ENCODE data around the gene FARSB. TPM values are rescaled to one million over a fixed set of nuclear protein-coding genes. Genes with fewer than 3 reads are reported as not detected.
"Not testable (repeated sequence)": the region's sequence is repeated elsewhere in the genome, so short reads cannot be mapped to it uniquely, and the experiment has no call there.

The FARSB gene
- 10 to 100 TPM; 68.3 to 68.6 TPM for total RNA-seq

DNA sequence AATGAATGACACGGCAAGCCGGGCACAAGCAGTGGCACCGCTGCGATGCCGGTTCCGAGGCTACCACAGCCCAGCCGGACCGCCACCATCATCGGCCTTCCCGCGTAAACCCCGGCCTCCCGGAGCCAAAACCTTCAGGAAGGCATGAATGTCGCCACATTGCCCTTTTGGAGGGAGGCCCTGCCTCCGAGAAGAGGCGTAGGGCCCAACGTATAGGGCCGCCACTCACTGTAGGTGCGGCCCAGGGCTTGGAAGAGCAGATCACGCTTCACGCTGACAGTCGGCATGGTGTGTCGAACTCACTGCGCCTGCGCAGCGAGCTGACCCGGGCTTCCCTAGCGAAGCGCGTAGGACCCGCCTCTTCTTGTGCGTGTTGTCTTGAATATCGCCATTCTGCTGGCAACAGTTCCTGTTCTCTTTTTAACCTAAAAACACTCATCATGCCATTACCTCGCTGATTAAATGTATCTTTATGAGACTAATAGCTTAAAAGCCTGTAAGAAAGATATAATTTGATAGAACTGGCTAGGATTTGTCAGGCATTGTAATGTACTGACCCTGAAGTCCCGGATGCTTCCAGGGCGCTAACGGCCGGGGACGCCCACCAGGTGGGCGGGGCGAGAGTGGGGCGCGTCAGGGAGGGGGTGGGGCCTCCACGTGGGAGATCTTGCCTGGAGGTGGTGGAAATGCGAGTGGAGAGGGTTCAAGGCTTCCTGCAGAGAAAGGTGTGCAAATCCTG, at the start of gene FARSB:
Gene FARSB, minus strand, starts transcription at position 306 of the 739 bp plus-strand sequence. Its CDS starts 19 bp downstream, at position 287.
- Mint-ChIP-seq H3K27ac (peak within 1 kb of the TSS; percentile 97), H3K9me3 (no peaks in the 10 kb centered on the region), H3K36me3 (peaks cover 24% of the 10 kb centered on the region), H3K27me3 (no peaks in the 10 kb centered on the region), H3K4me1 (peaks cover 32% of the 10 kb centered on the region), H3K4me3 (peak within 1 kb of the TSS; percentile 95)
- DNase-seq, result peak; percentile 92

- peaks cover 35% of the 10 kb centered on the region for H3K27me3 Mint-ChIP-seq
Observed at GRCh38 chr2:222703886-222704285, 48.0 kb upstream of the FARSB start.

GRCh38 chr2:222703091-222703490, 47.2 kb upstream of the FARSB start:
- DNase-seq, result no peak
- H3K9me3 Mint-ChIP-seq, result no peaks in the 10 kb centered on the region
- H3K4me1 Mint-ChIP-seq, result peaks cover 22% of the 10 kb centered on the region
- peaks cover 34% of the 10 kb centered on the region for H3K27me3 Mint-ChIP-seq
- no peak overlapping the region for H3K4me3 Mint-ChIP-seq
- H3K27ac Mint-ChIP-seq, result no peak overlapping the region
- no peaks in the 10 kb centered on the region for H3K36me3 Mint-ChIP-seq

More at GRCh38 chr2:222703886-222704285, 48.0 kb upstream of the FARSB start:
- Mint-ChIP-seq H3K36me3 (no peaks in the 10 kb centered on the region), H3K4me3 (no peak overlapping the region), H3K9me3 (no peaks in the 10 kb centered on the region), H3K27ac (no peak overlapping the region), H3K4me1 (peaks cover 25% of the 10 kb centered on the region)
- DNase-seq, result no peak

DNA sequence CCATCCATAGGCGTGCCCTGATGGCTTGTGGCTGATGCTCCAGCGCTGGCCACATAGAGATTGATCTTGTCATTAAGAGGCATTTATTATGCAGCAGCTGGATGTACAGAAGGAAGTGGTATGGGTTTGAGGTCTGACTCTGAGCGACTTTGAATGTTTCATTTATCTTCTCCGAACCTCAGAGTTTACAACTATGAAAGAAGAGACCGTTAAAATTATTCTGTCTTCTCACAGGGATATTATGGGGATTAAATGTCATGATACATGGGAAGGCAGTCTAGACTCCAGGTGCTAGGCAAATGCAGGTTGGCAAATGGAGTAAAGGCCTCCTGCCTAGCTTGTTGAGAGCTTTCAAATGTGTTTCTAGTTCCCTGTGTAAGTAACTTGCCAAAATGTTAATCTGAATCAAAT, 45.8 kb upstream of the FARSB start:
- Mint-ChIP-seq H3K36me3 (no peaks in the 10 kb centered on the region), H3K27me3 (peaks cover 38% of the 10 kb centered on the region), H3K9me3 (no peaks in the 10 kb centered on the region), H3K4me1 (peaks cover 12% of the 10 kb centered on the region), H3K4me3 (no peak overlapping the region), H3K27ac (no peak overlapping the region)
- DNase-seq, result no peak

DNA sequence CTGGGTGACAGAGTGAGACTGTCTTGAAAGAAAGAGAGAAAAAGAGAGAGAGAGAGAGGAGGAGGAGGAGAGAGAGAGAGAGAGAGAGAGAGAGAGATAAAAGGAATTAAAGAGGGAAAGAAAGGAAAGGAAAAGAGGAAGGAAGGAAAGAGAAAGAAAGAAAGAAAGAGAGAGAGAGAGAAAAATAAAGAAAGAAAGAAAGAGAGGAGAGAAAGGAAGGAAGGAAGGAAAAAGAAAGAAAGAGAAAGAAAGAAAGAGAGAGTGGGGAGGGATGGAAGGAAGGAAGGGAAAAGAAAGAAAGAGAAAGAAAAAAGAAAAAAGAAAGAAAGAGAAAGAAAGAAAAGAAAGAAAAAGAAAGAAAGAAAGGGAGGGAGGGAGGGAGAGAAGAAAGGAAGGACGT, 45.3 kb upstream of the FARSB start:
- Mint-ChIP-seq H3K4me1 (peaks cover 12% of the 10 kb centered on the region), H3K36me3 (no peaks in the 10 kb centered on the region), H3K4me3 (peak overlapping the region; percentile 47), H3K9me3 (no peaks in the 10 kb centered on the region), H3K27ac (no peak overlapping the region), H3K27me3 (peaks cover 38% of the 10 kb centered on the region)
- DNase-seq, result no peak

DNA sequence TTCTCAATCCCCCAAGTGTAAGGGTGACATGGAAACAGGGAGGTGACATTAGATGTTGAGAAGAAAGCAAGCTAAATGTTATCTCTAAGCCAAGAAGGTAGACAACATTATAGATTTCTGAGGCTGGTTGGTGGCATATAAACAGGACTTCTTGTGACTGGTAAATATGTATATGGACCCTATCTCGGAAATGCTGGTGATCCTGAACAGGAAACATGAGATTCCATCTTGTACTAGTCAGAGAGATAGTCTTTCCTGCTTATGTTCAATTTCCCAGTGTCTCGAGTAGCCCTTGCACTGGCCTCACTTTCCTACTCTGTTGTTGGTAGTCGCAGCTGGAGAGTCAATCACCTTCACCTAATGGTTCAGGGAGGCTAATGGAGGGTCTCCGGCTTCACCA, 42.4 kb upstream of the FARSB start:
- no peaks in the 10 kb centered on the region for H3K9me3 Mint-ChIP-seq
- no peak for DNase-seq
- peaks cover 12% of the 10 kb centered on the region for H3K4me1 Mint-ChIP-seq
- no peak overlapping the region for H3K4me3 Mint-ChIP-seq
- peaks cover 37% of the 10 kb centered on the region for H3K27me3 Mint-ChIP-seq
- H3K27ac Mint-ChIP-seq, result no peak overlapping the region
- H3K36me3 Mint-ChIP-seq, result no peaks in the 10 kb centered on the region

- Mint-ChIP-seq H3K4me1 (peaks cover 10% of the 10 kb centered on the region), H3K4me3 (no peak overlapping the region), H3K36me3 (no peaks in the 10 kb centered on the region)
Observed at GRCh38 chr2:222693837-222694236, 37.9 kb upstream of the FARSB start.

GRCh38 chr2:222693413-222693812, 37.5 kb upstream of the FARSB start:
- not testable (repeated sequence) for H3K4me3 Mint-ChIP-seq, H3K27me3 Mint-ChIP-seq, H3K9me3 Mint-ChIP-seq, H3K4me1 Mint-ChIP-seq, H3K36me3 Mint-ChIP-seq, DNase-seq, H3K27ac Mint-ChIP-seq

More at GRCh38 chr2:222693837-222694236, 37.9 kb upstream of the FARSB start:
- Mint-ChIP-seq H3K9me3 (no peaks in the 10 kb centered on the region), H3K27ac (no peak overlapping the region), H3K27me3 (peaks cover 9% of the 10 kb centered on the region)
- DNase-seq, result no peak

DNA sequence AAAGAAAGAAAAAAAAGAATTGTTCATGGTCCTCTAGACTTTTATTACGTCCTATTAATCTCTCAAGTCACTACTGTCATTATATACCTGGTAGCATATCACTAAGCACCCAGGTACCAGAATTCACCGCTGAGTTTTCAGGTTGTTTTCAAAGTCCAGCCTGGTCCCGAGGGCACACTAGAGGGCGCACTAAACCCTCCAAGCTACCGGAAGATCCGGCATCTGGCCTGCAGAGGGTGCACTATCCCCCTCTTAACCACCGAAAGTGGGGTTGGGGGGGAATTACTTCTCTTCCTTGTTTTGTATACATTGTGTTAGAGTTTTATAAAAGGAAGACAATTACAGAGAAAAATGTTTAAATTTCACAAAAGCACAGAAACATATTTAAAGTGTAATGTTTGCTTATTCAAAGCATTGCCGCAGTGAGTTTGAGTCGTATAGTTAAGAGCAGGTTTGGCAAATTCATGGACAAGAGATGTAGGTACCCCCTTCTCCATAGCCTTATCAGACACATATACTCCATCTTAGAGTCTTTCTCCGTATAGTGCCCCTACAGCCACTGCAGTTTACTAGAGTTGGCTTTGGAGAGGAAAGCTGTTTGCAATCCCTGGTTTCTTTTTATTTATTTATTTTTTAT, 34.8 kb upstream of the FARSB start:
- H3K9me3 Mint-ChIP-seq, result no peaks in the 10 kb centered on the region
- DNase-seq, result peak; percentile 73
- H3K27me3 Mint-ChIP-seq, result no peaks in the 10 kb centered on the region
- no peak overlapping the region for H3K4me3 Mint-ChIP-seq
- H3K4me1 Mint-ChIP-seq, result peaks cover 10% of the 10 kb centered on the region
- no peak overlapping the region for H3K27ac Mint-ChIP-seq
- H3K36me3 Mint-ChIP-seq, result no peaks in the 10 kb centered on the region

- no peaks in the 10 kb centered on the region for H3K27me3 Mint-ChIP-seq
- no peak overlapping the region for H3K27ac Mint-ChIP-seq
- no peak for DNase-seq
- no peaks in the 10 kb centered on the region for H3K9me3 Mint-ChIP-seq
- H3K4me1 Mint-ChIP-seq, result peaks cover 10% of the 10 kb centered on the region
- H3K4me3 Mint-ChIP-seq, result no peak overlapping the region
- H3K36me3 Mint-ChIP-seq, result no peaks in the 10 kb centered on the region
Observed at GRCh38 chr2:222689322-222689721, 33.4 kb upstream of the FARSB start.

GRCh38 chr2:222688917-222689316, 33.0 kb upstream of the FARSB start:
- H3K9me3 Mint-ChIP-seq, result no peaks in the 10 kb centered on the region
- H3K4me3 Mint-ChIP-seq, result no peak overlapping the region
- H3K27ac Mint-ChIP-seq, result no peak overlapping the region
- no peak for DNase-seq
- no peaks in the 10 kb centered on the region for H3K27me3 Mint-ChIP-seq
- H3K36me3 Mint-ChIP-seq, result no peaks in the 10 kb centered on the region
- H3K4me1 Mint-ChIP-seq, result peaks cover 10% of the 10 kb centered on the region

GRCh38 chr2:222686086-222686750, 30.3 kb upstream of the FARSB start:
- Mint-ChIP-seq H3K36me3 (no peaks in the 10 kb centered on the region), H3K9me3 (no peaks in the 10 kb centered on the region), H3K27ac (no peak overlapping the region), H3K4me1 (peaks cover 10% of the 10 kb centered on the region), H3K27me3 (peaks cover 19% of the 10 kb centered on the region), H3K4me3 (no peak overlapping the region)
- no peak for DNase-seq

GRCh38 chr2:222683805-222684204, 27.9 kb upstream of the FARSB start:
- Mint-ChIP-seq H3K4me1 (no peaks in the 10 kb centered on the region), H3K27me3 (peaks cover 37% of the 10 kb centered on the region), H3K9me3 (no peaks in the 10 kb centered on the region), H3K36me3 (no peaks in the 10 kb centered on the region), H3K4me3 (no peak overlapping the region), H3K27ac (no peak overlapping the region)
- no peak for DNase-seq

DNA sequence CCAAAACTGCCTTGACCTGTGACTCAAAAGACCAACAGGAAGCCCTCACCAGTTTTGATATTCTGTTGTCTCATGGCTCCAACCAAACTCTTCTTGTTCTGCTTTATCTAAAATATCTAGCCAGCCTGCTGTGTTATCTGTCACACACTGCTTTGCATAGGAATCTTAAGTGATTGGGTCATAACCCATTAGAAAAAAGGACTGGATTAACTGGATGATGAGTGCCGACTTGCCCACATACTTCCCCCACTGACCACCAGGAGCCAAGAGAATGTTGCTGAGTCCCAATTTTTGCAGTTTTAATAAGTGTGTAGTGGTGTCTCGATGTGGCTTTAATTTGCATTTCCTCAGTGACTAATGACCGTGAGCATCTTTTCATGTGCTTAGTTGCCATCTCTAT, 22.1 kb upstream of the FARSB start:
- H3K4me1 Mint-ChIP-seq, result no peaks in the 10 kb centered on the region
- no peak overlapping the region for H3K4me3 Mint-ChIP-seq
- no peaks in the 10 kb centered on the region for H3K9me3 Mint-ChIP-seq
- DNase-seq, result no peak
- H3K27ac Mint-ChIP-seq, result no peak overlapping the region
- peaks cover 78% of the 10 kb centered on the region for H3K27me3 Mint-ChIP-seq
- H3K36me3 Mint-ChIP-seq, result no peaks in the 10 kb centered on the region

- Mint-ChIP-seq H3K36me3 (no peaks in the 10 kb centered on the region), H3K9me3 (no peaks in the 10 kb centered on the region), H3K4me3 (no peak overlapping the region), H3K27me3 (peaks cover 81% of the 10 kb centered on the region), H3K27ac (no peak overlapping the region), H3K4me1 (peaks cover 5% of the 10 kb centered on the region)
- DNase-seq, result no peak
Observed at GRCh38 chr2:222673883-222674282, 18.0 kb upstream of the FARSB start.

Data from activated naive CD8-positive, alpha-beta T cell treated with anti-CD3 and anti-CD28 coated beads for 36 hours (primary cell).